ENCODE measurements around the gene TOMM7. TPM values are rescaled to one million over a fixed set of nuclear protein-coding genes. Genes with fewer than 3 reads are reported as not detected.
"Not testable (repeated sequence)": the region's sequence is repeated elsewhere in the genome, so short reads cannot be mapped to it uniquely, and the experiment has no call there.

TOMM7 gene
- total RNA-seq, 2 experiments from 2014 or later, result 73.7 to 254 TPM

DNA sequence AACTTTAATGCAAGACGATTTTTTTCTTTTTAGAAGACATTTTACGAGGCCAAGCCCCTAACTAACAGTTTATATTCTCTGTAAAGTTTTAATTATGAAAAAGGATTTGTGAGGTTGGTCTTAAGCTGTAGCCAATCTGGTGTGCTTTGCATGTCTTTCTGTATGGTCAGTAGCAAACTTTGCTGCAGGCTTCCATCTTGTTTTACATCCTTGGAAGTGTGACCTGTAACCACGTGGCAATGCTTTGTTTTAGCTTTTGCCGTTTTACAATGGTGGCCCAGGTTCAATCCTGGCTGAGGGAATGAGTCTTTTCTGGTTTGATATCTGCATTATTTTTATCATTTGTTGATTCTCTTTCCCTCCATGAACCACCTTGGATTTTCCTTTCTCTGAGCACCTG is 19.8 kb downstream of the TOMM7 start:
- H3K4me3 Mint-ChIP-seq; H3K9me3 Mint-ChIP-seq (ENCODE audit: low read depth); H3K27ac Mint-ChIP-seq; ATAC-seq; H3K4me1 Mint-ChIP-seq; DNase-seq; H3K36me3 Mint-ChIP-seq (ENCODE audit: low read depth); intact Hi-C loops (cut with DNase I, micrococcal nuclease); H3K27me3 Mint-ChIP-seq; POLR2A ChIA-PET: not testable (repeated sequence)
- CTCF ChIA-PET, result interaction anchor here (0.5 kb wide), 1 partner anchor 700 kb away, joined by 3 read pairs; no protein-coding TSS in a partner anchor

DNA sequence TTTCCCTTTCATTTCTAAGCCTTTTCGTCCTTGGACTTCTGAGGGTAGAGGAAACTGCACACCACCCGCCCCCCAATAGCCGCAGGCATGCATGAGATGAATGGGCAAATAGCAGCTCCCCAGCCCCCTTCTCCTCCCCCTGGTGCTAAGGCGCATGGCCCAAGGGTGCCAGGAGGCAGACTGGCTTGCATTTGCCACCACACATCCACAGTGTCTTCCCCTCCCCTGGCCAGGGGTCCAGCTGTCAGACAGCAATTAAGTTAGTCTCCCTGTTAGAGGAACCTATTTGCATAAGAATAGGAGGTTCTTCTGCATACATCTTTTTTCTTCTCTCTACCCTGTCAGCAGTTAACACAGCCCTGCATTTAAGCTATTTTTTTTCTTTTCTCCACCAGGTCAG is 20.2 kb downstream of the TOMM7 start:
- Mint-ChIP-seq H3K27ac (no peak overlapping the region), H3K36me3 (ENCODE audit: low read depth) (no peaks in the 10 kb centered on the region), H3K9me3 (ENCODE audit: low read depth) (no peaks in the 10 kb centered on the region), H3K4me1 (no peaks in the 10 kb centered on the region), H3K27me3 (no peaks in the 10 kb centered on the region), H3K4me3 (no peak overlapping the region)
- POLR2A ChIA-PET, result no interaction called here
- ATAC-seq (no peak), DNase-seq (no peak)
- intact Hi-C loops (cut with DNase I, micrococcal nuclease), result no loop called here
- CTCF ChIA-PET, result interaction anchor here (0.5 to 0.7 kb wide), 2 partner anchors 58 to 699 kb away, joined by 3 read pairs; no protein-coding TSS in a partner anchor

DNA sequence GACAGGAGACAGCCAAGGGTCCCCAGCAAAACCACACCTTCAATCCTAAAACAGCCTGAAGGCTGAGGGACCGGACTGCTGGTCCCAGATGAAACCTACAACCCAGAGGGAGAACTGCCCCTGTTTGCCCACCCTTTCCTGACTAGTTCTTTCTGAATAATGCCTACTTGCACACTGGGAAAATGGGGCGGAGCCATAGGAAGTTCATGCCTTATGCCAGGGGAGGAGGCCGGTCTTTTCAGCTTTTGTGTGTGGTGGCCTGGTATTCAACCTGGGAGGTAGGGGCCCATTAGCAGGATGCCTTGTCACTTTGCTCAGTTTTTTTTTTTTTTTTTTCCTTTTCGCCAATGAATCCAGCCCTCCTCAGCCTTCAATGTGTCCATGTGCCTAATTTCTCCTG is 20.7 kb downstream of the TOMM7 start:
- Mint-ChIP-seq H3K4me1 (no peaks in the 10 kb centered on the region), H3K27me3 (no peaks in the 10 kb centered on the region), H3K36me3 (ENCODE audit: low read depth) (no peaks in the 10 kb centered on the region), H3K4me3 (no peak overlapping the region), H3K27ac (no peak overlapping the region), H3K9me3 (ENCODE audit: low read depth) (no peaks in the 10 kb centered on the region)
- CTCF ChIA-PET, result interaction anchor here (0.7 kb wide), 1 partner anchor 59 kb away, joined by 3 read pairs; no protein-coding TSS in a partner anchor
- POLR2A ChIA-PET, result no interaction called here
- intact Hi-C loops (cut with DNase I, micrococcal nuclease), result no loop called here
- ATAC-seq (no peak), DNase-seq (no peak)

DNA sequence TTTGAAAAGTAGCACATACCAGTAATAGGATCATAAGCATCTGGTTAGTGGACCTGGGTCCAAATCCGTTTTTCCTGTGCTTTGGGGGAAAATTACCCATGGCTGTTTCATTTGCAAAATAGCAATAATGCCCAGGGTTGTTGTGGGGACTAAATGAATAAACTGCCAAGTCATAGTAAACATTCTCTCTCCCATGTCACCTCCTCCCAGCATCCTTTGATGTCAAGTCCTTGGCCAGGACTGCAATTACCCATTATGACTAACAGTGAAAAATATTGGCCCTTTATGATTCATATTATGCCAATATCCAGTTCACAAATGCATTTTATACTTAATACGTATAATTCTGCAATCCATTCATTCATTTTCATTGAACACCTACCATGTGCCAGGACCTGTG is 23.0 kb downstream of the TOMM7 start:
- no peaks in the 10 kb centered on the region for H3K36me3 Mint-ChIP-seq (ENCODE audit: low read depth)
- H3K4me3 Mint-ChIP-seq, result no peak overlapping the region
- ChIA-PET CTCF (no interaction called here), POLR2A (no interaction called here)
- H3K9me3 Mint-ChIP-seq (ENCODE audit: low read depth), result no peaks in the 10 kb centered on the region
- no peaks in the 10 kb centered on the region for H3K4me1 Mint-ChIP-seq
- ATAC-seq (no peak), DNase-seq (no peak)
- H3K27me3 Mint-ChIP-seq, result no peaks in the 10 kb centered on the region
- intact Hi-C loops (cut with DNase I, micrococcal nuclease), result no loop called here
- H3K27ac Mint-ChIP-seq, result no peak overlapping the region

DNA sequence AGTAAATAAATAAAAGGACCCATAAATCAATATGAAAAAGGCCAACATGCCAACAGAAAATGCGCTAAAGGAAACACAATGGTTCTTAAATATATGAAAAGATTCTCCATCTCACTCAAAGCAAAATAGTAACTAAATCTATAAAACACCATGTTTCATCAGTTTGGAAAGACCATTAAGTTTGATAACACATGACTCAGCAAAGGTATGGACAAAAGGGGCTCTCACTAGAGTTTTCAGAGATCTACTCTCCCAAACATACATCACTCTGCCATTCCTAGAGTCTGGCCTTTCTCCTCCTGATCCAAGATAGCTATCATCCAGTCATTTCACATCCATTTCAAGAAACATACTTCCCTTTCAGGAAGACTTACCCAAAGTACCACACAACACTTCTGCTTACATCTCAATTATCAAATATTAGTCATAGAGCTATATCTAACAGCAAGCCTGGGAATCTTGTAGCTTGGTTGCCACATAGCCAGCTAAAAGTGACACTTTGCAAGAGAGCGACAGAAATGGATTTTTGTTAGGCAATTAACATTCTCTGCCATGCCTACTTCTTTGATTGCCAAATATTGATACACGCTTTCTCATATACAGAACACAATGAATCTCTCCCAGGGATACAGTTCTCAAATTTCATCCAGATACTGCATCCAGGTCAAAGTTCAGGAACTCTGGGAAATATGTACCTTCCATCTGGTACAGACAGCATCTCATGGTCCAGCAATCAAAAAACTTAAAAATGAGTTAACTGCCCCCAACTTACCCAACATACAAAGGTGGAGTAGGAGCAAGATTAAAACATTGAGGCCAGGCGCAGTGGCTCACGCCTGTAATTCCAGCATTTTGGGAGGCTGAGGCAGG is 28.8 kb downstream of the TOMM7 start:
- Mint-ChIP-seq H3K9me3 (ENCODE audit: low read depth) (no peaks in the 10 kb centered on the region), H3K27ac (no peak overlapping the region), H3K27me3 (no peaks in the 10 kb centered on the region), H3K36me3 (ENCODE audit: low read depth) (no peaks in the 10 kb centered on the region), H3K4me3 (no peak overlapping the region), H3K4me1 (no peaks in the 10 kb centered on the region)
- ChIA-PET CTCF (interaction anchor here (0.7 to 1.9 kb wide), 3 partner anchors 15 to 1540 kb away, joined by 3 to 12 read pairs (median 3); no protein-coding TSS in a partner anchor), POLR2A (no interaction called here)
- DNase-seq, result no peak
- intact Hi-C loops (cut with DNase I, micrococcal nuclease), result no loop called here
- no peak for ATAC-seq

DNA sequence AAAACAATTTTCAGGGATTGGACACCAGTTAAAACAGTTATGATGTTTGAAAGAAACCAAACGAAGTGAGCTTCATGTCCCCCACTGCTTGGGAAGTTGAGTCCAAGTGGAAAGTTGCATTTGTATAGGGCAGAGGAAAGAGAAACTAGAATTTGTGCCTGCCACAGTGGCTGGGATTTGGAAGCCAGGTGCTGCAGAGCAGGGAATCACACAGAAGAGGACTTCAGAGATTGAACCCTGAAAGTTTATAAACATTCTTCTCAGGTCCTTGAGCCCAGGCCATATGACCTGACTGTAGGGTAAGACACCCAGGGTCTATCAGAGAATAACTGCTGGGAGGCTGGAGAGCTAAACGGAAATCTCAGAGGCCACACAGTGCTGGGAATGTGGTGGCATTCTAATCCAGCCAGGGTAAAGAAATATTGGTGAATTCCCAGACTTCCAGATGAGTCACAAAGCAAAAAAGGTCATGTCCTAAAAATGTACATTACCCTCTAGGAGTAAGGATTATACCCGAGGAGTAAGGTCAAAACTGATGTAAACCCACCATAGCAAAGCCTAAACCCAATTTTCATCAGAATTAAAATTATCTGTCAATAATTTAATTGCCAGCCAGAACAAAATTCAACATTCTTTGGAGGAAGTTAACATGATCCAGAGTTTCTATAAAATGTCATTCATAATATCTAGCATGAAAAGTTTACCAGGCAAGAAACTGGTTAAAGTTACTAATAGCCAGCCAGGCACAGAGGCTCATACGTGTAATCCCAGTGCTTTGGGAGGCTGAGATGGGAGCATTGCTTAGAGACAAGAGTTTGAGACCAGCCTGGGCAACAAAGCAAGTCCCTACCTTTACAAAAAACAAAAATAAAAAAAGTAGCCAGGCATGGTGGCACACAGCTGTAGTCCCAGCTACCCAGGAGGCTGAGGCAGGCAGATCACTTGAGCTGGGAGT is 31.2 kb downstream of the TOMM7 start:
- ATAC-seq (no peak), DNase-seq (no peak)
- no peak overlapping the region for H3K27ac Mint-ChIP-seq
- CTCF ChIA-PET, result interaction anchor here (0.7 to 2.1 kb wide), 3 partner anchors 19 to 264 kb away, joined by 3 to 12 read pairs (median 5); no protein-coding TSS in a partner anchor
- no peaks in the 10 kb centered on the region for H3K9me3 Mint-ChIP-seq (ENCODE audit: low read depth)
- no peaks in the 10 kb centered on the region for H3K4me1 Mint-ChIP-seq
- POLR2A ChIA-PET, result no interaction called here
- no peaks in the 10 kb centered on the region for H3K36me3 Mint-ChIP-seq (ENCODE audit: low read depth)
- no peaks in the 10 kb centered on the region for H3K27me3 Mint-ChIP-seq
- intact Hi-C loops (cut with DNase I, micrococcal nuclease), result no loop called here
- H3K4me3 Mint-ChIP-seq, result no peak overlapping the region

DNA sequence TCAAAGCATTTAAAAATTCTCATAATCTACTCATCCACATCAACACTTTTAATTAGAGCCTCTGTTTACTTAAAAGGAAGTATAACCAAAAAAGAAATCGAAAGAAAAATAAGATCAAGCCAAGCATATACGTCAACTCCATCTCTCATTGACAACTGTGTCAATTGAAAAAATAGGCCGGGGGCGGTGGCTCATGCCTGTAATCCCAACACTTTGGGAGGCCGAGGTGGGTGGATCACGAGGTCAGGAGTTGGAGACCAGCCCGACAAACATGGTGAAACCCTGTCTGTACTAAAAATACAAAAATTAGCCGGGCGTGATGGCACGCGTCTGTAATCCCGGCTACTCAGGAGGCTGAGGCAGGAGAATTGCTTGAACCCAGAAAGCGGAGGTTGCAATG is 32.0 kb downstream of the TOMM7 start:
- H3K27me3 Mint-ChIP-seq; DNase-seq; intact Hi-C loops (cut with DNase I, micrococcal nuclease); H3K27ac Mint-ChIP-seq; H3K4me3 Mint-ChIP-seq; H3K36me3 Mint-ChIP-seq (ENCODE audit: low read depth); POLR2A ChIA-PET; ATAC-seq; H3K9me3 Mint-ChIP-seq (ENCODE audit: low read depth); H3K4me1 Mint-ChIP-seq: not testable (repeated sequence)
- CTCF ChIA-PET, result interaction anchor here (2.1 kb wide), 1 partner anchor 265 kb away, joined by 5 read pairs; no protein-coding TSS in a partner anchor

DNA sequence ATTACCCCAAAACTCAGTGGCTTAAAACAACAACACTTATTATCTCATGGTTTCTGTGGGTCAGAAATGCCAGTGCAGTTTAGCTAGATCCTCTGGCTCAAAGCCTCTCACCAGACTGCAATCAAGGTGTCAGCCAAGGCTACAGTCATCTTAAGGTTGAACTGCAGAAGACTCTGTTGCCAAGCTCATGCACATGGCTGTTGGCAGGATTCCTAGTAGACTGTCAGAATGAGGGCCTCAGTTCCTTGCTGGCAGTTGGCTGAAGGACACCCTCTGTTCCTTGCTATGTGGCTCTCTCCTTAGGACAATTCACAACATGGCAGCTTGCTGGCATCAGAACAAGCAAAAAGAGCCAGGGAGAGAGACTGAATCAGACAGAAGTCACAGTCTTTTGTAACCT is 34.7 kb downstream of the TOMM7 start:
- H3K27ac Mint-ChIP-seq, result no peak overlapping the region
- ChIA-PET CTCF (no interaction called here), POLR2A (no interaction called here)
- DNase-seq, result no peak
- H3K36me3 Mint-ChIP-seq (ENCODE audit: low read depth), result no peaks in the 10 kb centered on the region
- no peak overlapping the region for H3K4me3 Mint-ChIP-seq
- intact Hi-C loops (cut with DNase I, micrococcal nuclease), result no loop called here
- ATAC-seq, result no peak
- H3K9me3 Mint-ChIP-seq (ENCODE audit: low read depth), result no peaks in the 10 kb centered on the region
- H3K27me3 Mint-ChIP-seq, result no peaks in the 10 kb centered on the region
- H3K4me1 Mint-ChIP-seq, result no peaks in the 10 kb centered on the region

DNA sequence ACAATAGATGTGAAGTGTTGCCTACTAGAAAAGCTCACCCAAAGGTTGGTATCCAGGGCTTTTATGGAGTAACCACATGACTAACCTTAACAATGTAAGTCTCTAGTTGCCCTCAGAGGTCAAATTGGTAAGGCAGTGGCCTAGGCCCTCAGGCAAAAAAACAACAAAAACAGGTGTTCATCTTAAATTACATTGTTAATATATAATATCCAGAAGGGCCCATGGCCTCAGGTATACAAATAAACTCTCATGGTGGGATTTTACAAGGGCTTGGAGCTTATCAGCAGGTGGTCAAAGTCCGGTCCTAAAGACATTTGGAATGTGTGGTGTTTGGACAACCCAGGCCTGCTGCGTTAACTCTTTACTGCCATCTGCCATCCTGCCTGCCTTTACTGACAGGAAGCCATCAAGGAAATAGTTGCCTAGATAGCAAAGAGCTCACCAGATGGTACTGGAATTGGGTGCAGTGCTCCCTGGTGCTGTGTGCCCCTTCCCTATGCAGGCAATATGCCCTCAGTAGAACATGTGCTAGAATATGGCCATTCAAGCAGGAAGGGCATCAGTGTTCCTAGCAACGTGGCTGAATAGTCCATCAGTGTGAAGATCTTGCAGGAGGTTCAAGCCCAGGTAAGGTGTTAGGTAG is 36.2 kb downstream of the TOMM7 start:
- CTCF ChIA-PET, result interaction anchor here (0.6 to 8.8 kb wide), 4 partner anchors 59 to 271 kb away, joined by 3 to 101 read pairs (median 5); partner anchors contain the start of gene IL6

DNA sequence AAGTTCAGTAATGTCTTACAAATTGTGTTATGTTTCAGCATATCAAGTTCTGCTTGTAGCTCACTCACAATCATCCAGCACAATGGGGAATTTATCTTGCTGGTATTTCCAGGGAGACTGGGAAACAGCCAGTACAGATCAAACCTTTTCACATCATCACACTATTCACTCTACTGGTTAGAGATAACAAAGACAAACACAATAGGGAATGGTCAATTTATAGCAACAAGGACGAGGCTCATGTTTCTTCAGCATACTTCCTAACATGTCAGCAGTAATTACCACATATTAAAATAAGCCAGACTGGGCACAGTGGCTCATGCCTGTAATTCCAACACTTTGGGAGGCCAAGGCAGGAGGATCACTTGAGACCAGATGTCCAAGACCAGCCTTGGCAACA is 38.3 kb downstream of the TOMM7 start:
- ChIA-PET CTCF (interaction anchor here (1.1 to 8.8 kb wide), 5 partner anchors 20 to 271 kb away, joined by 5 to 101 read pairs (median 7); partner anchors contain the start of gene IL6), POLR2A (no interaction called here)
- no peaks in the 10 kb centered on the region for H3K4me1 Mint-ChIP-seq
- DNase-seq (no peak), ATAC-seq (no peak)
- H3K27me3 Mint-ChIP-seq, result peaks cover 3% of the 10 kb centered on the region
- H3K9me3 Mint-ChIP-seq (ENCODE audit: low read depth), result no peaks in the 10 kb centered on the region
- no peak overlapping the region for H3K4me3 Mint-ChIP-seq
- no peak overlapping the region for H3K27ac Mint-ChIP-seq
- intact Hi-C loops (cut with DNase I, micrococcal nuclease), result no loop called here
- H3K36me3 Mint-ChIP-seq (ENCODE audit: low read depth), result no peaks in the 10 kb centered on the region

More for the DNA sequence above, 36.2 kb downstream of the TOMM7 start:
- Mint-ChIP-seq H3K36me3 (ENCODE audit: low read depth) (no peaks in the 10 kb centered on the region), H3K27me3 (peaks cover 3% of the 10 kb centered on the region), H3K4me1 (no peaks in the 10 kb centered on the region), H3K4me3 (no peak overlapping the region), H3K9me3 (ENCODE audit: low read depth) (no peaks in the 10 kb centered on the region), H3K27ac (no peak overlapping the region)
- POLR2A ChIA-PET, result no interaction called here
- ATAC-seq (no peak), DNase-seq (no peak)
- intact Hi-C loops (cut with DNase I, micrococcal nuclease), result no loop called here

DNA sequence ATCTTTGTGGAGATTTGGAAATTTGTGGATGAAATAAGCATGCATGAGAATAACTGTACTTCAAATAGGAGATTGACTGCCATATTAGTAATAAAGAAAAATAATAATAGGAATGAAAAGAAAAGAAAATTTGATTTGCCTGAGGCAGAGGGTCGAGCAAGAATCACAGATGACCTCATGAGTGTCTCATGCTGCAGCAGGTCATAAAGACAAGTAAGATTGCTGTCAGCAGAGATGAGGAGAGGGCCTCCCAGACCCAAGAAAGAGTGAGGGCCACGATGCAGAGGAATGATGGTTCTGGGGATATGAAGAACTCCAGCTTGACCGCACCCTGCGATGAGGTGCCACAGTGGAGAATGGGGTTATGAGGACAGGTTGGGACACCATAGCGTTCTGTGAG is 39.2 kb downstream of the TOMM7 start:
- DNase-seq (no peak), ATAC-seq (no peak)
- intact Hi-C loops (cut with DNase I, micrococcal nuclease), result no loop called here
- H3K4me3 Mint-ChIP-seq, result no peak overlapping the region
- CTCF ChIA-PET, result interaction anchor here (1.0 to 8.8 kb wide), 8 partner anchors 23 to 688 kb away, joined by 3 to 101 read pairs (median 6); partner anchors contain the start of gene IL6
- no peaks in the 10 kb centered on the region for H3K9me3 Mint-ChIP-seq (ENCODE audit: low read depth)
- POLR2A ChIA-PET, result no interaction called here
- no peaks in the 10 kb centered on the region for H3K4me1 Mint-ChIP-seq
- peaks cover 3% of the 10 kb centered on the region for H3K27me3 Mint-ChIP-seq
- no peaks in the 10 kb centered on the region for H3K36me3 Mint-ChIP-seq (ENCODE audit: low read depth)
- H3K27ac Mint-ChIP-seq, result no peak overlapping the region

All from activated CD4-positive, alpha-beta T cell treated with anti-CD3 and anti-CD28 coated beads for 36 hours (primary cell).